OCI-LY1 (cell line): ENCODE results near the gene AMBN.

Source experiments
- H2AFZ ChIP-seq: fragments of 200-600 bp; sonication (generic), shearing (Covaris generic); 2 replicates; pipeline ENCODE4 v1.6.0; 2014; ENCODE audit warnings: antibody characterized with exemption, mild to moderate bottlenecking, low read length
- H3F3A ChIP-seq: fragments of 200-600 bp; sonication (generic), shearing (Covaris generic); 2 replicates; pipeline ENCODE4 v1.6.0; 2014; ENCODE audit warnings: mild to moderate bottlenecking, antibody characterized with exemption, low read length, moderate library complexity; ENCODE audit not compliant: insufficient read depth
- H3K27ac ChIP-seq: fragments of 200-600 bp; sonication (generic); 2 replicates; pipeline ENCODE4 v1.5.1; 2014; ENCODE audit warnings: low read length, mixed run types, mild to moderate bottlenecking, low read depth; ENCODE audit not compliant: poor library complexity, severe bottlenecking
- H3K27me3 ChIP-seq: fragments of 200-600 bp; sonication (generic); 2 replicates; pipeline ENCODE4 v1.6.0; 2014; ENCODE audit warnings: antibody characterized with exemption, mild to moderate bottlenecking, low read length, moderate library complexity; ENCODE audit not compliant: insufficient read depth
- H3K36me3 ChIP-seq: fragments of 200-600 bp; sonication (generic); 2 replicates; pipeline ENCODE4 v1.6.1; 2014; ENCODE audit warnings: mild to moderate bottlenecking, antibody characterized with exemption, low read length, moderate library complexity, mixed read lengths; ENCODE audit not compliant: insufficient read depth
- H3K4me1 ChIP-seq: fragments of 200-600 bp; sonication (generic); 2 replicates; pipeline ENCODE4 v1.5.1; 2014; ENCODE audit warnings: mild to moderate bottlenecking, low read length, moderate library complexity; ENCODE audit not compliant: insufficient read depth, severe bottlenecking
- H3K4me2 ChIP-seq: fragments of 200-600 bp; sonication (generic), shearing (Covaris generic); 2 replicates; pipeline ENCODE4 v1.6.1; 2014; ENCODE audit warnings: low read length
- H3K4me3 ChIP-seq: fragments of 200-600 bp; sonication (generic); 2 replicates; pipeline ENCODE4 v1.5.1; 2014; ENCODE audit warnings: low read length, low read depth, mild to moderate bottlenecking, mixed read lengths; ENCODE audit not compliant: poor library complexity, severe bottlenecking
- H3K79me2 ChIP-seq: fragments of 200-600 bp; shearing (Covaris generic); 2 replicates; pipeline ENCODE4 v1.6.1; 2016; ENCODE audit warnings: mixed run types, low read length, mixed read lengths; ENCODE audit not compliant: insufficient read depth
- H3K9ac ChIP-seq: fragments of 200-600 bp; sonication (generic), shearing (Covaris generic); 2 replicates; pipeline ENCODE4 v1.6.1; 2014; ENCODE audit warnings: mild to moderate bottlenecking, low read length, mixed read lengths
- H3K9me2 ChIP-seq: fragments of 200-600 bp; sonication (generic), shearing (Covaris generic); 2 replicates; pipeline ENCODE4 v1.6.1; 2014; ENCODE audit warnings: low read depth, mild to moderate bottlenecking, low read length, mixed read lengths
- H3K9me3 ChIP-seq: fragments of 200-600 bp; shearing (Covaris generic); 2 replicates; pipeline ENCODE4 v1.6.1; 2014; ENCODE audit warnings: low read length, mixed read lengths
- H4K20me1 ChIP-seq: fragments of 200-600 bp; sonication (generic), shearing (Covaris generic); 2 replicates; pipeline ENCODE4 v1.6.0; 2016; ENCODE audit warnings: mild to moderate bottlenecking, low read length; ENCODE audit not compliant: insufficient read depth
- CTCF ChIP-seq: fragments of 200-600 bp; sonication (generic), shearing (Covaris generic); IDR thresholded peaks from 2 replicates; pipeline ENCODE4 v1.5.1; 2017; ENCODE audit warnings: mild to moderate bottlenecking, antibody characterized with exemption, low read length, moderate library complexity, mixed read lengths
- EZH2 ChIP-seq: fragments of 200-600 bp; sonication (generic), shearing (Covaris generic); IDR thresholded peaks from 2 replicates; pipeline ENCODE4 v1.8.0; 2017; ENCODE audit warnings: borderline replicate concordance, mixed run types, mild to moderate bottlenecking, antibody characterized with exemption, low read length, moderate library complexity, mixed read lengths

Gene AMBN

GRCh38 chr4:70586841-70587240, 5.2 kb upstream of the AMBN start:
- Histone ChIP-seq H3K36me3 (no peaks in the 10 kb centered on the region), H3K9me2 (no peaks in the 10 kb centered on the region), H3K4me1 (peaks cover 3% of the 10 kb centered on the region), H3F3A (no peaks in the 10 kb centered on the region), H3K9ac (no peak overlapping the region), H3K4me3 (no peak overlapping the region), H3K9me3 (no peaks in the 10 kb centered on the region), H3K27me3 (no peaks in the 10 kb centered on the region), H3K27ac (no peak overlapping the region), H3K79me2 (no peaks in the 10 kb centered on the region), H3K4me2 (no peak overlapping the region), H2AFZ (no peak overlapping the region), H4K20me1 (no peaks in the 10 kb centered on the region)
- TF ChIP-seq CTCF = no peak
- TF ChIP-seq EZH2 = no peak

DNA sequence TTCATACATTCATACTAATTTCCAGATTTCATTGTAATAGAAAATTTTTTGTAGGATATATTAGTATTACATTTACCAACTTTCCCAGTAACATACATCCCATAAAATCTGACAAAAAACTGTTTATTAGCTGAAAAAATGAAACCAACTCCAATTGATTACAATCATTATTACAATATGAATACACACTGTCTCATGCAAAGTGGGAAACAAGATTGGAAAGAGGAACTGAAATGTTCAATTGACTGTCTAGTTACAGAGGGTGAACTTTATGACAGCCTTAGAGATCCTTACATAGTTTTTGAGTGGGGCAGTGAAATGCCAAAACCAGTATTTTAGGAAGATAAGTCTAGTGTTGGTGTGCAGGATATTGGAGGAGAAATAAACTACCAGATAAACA, 2.3 kb upstream of the AMBN start:
- Histone ChIP-seq H3K27me3 (no peaks in the 10 kb centered on the region), H3K4me3 (no peak overlapping the region), H3K79me2 (no peaks in the 10 kb centered on the region), H4K20me1 (no peaks in the 10 kb centered on the region), H3K9ac (no peak overlapping the region), H2AFZ (no peak overlapping the region), H3K4me1 (peaks cover 3% of the 10 kb centered on the region), H3F3A (no peaks in the 10 kb centered on the region), H3K27ac (no peak overlapping the region), H3K9me3 (no peaks in the 10 kb centered on the region), H3K9me2 (no peaks in the 10 kb centered on the region), H3K36me3 (no peaks in the 10 kb centered on the region), H3K4me2 (no peak overlapping the region)
- TF ChIP-seq EZH2 (no peak), CTCF (no peak)

DNA sequence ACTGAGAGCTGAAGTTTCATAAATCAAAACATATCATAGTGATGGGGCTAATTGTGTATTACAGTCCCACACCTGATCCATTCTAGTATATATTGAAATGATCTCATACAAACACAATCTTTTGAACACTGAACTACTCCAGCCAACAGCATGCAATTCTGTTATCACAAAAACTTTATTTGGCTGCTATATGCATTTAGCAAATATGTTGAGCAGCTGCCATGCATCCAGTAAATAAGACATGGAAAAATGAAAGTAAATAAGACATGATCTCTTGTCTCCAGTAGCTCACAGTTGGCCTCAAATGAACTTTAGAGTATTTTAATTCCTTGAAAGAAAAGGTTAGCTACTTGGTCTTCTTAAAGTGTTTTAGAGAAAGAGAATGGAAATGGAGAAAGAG, 2.1 kb downstream of the AMBN start:
- H3K79me2 ChIP-seq = no peaks in the 10 kb centered on the region
- no peaks in the 10 kb centered on the region for H3F3A ChIP-seq
- H3K9me2 ChIP-seq = no peaks in the 10 kb centered on the region
- H3K4me2 ChIP-seq = no peak overlapping the region
- TF ChIP-seq CTCF = no peak
- no peak for TF ChIP-seq EZH2
- no peak overlapping the region for H2AFZ ChIP-seq
- no peaks in the 10 kb centered on the region for H3K36me3 ChIP-seq
- H4K20me1 ChIP-seq = no peaks in the 10 kb centered on the region
- H3K9me3 ChIP-seq = no peaks in the 10 kb centered on the region
- H3K4me3 ChIP-seq = no peak overlapping the region
- no peak overlapping the region for H3K9ac ChIP-seq
- no peaks in the 10 kb centered on the region for H3K27me3 ChIP-seq
- H3K4me1 ChIP-seq = peaks cover 3% of the 10 kb centered on the region
- H3K27ac ChIP-seq = no peak overlapping the region
